RWPE2 (cell line): ENCODE results near the gene MEIOC.
"Not testable (repeated sequence)": the region's sequence is repeated elsewhere in the genome, so short reads cannot be mapped to it uniquely, and the experiment has no call there.

Experiments used
- ATAC-seq: fragments of 200-7000 bp; cut with Tn5 transposase; 3 replicates; pipeline ENCODE4 v1.9.1; 2021; ENCODE audit warnings: low read depth
- DNase-seq: peaks from one replicate; pipeline ENCODE4 v3.0.0-alpha.2; 2020; ENCODE audit warnings: low spot score
- H3K27ac ChIP-seq: fragments of 450-650 bp; 2 replicates; pipeline ENCODE4 v1.5.1; 2017; ENCODE audit warnings: mild to moderate bottlenecking; ENCODE audit not compliant: poor library complexity, severe bottlenecking
- H3K27me3 ChIP-seq: fragments of 250-450 bp; sonication (Bioruptor Pico); 2 replicates; pipeline ENCODE4 v1.5.1; 2021; ENCODE audit warnings: mild to moderate bottlenecking, moderate library complexity; ENCODE audit not compliant: insufficient read depth, poor library complexity, severe bottlenecking
- H3K36me3 ChIP-seq: fragments of 250-450 bp; sonication (Bioruptor Pico); 2 replicates; pipeline ENCODE4 v1.5.1; 2020; ENCODE audit warnings: low read depth, mild to moderate bottlenecking, moderate library complexity
- H3K4me1 ChIP-seq: fragments of 250-450 bp; sonication (Bioruptor Pico); 2 replicates; pipeline ENCODE4 v1.5.1; 2021; ENCODE audit warnings: mild to moderate bottlenecking, moderate library complexity; ENCODE audit not compliant: insufficient read depth, poor library complexity, severe bottlenecking
- H3K4me3 ChIP-seq: fragments of 250-450 bp; sonication (Bioruptor Pico); 2 replicates; pipeline ENCODE4 v1.5.1; 2021; ENCODE audit warnings: mild to moderate bottlenecking, moderate library complexity; ENCODE audit not compliant: severe bottlenecking
- H3K9me3 ChIP-seq: fragments of 250-450 bp; sonication (Bioruptor Pico); 2 replicates; pipeline ENCODE4 v1.5.1; 2021; ENCODE audit warnings: mild to moderate bottlenecking, moderate library complexity; ENCODE audit not compliant: severe bottlenecking
- TF ChIP-seq, protein P1 (sequence below): fragments of 450-650 bp; IDR thresholded peaks from one replicate; pipeline ENCODE4 v1.5.1; 2017; ENCODE audit warnings: mild to moderate bottlenecking, moderate library complexity; ENCODE audit not compliant: poor library complexity, severe bottlenecking

The MEIOC gene

DNA sequence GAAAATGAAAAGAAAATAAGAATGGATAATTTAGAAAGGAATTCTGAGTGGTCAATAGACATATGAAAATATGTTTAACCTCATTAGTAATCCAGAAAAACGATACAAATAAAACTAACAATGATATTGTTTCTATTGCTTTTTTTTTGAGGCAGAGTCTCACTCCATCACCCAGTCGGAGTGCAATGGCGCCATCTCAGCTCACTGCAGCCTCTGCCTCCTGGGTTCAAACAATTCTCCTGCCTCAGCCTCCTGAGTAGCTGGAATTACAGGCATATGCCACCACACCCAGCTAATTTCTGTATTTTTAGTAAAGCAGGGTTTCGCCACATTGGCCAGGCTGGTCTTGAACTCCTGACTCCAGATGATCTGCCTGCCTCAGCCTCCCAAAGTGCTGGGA, 21.9 kb upstream of the MEIOC start:
- H3K4me1 ChIP-seq, H3K9me3 ChIP-seq, H3K4me3 ChIP-seq, H3K27me3 ChIP-seq, H3K27ac ChIP-seq, DNase-seq, ATAC-seq, H3K36me3 ChIP-seq: not testable (repeated sequence)
- TF ChIP-seq, protein P1, sequence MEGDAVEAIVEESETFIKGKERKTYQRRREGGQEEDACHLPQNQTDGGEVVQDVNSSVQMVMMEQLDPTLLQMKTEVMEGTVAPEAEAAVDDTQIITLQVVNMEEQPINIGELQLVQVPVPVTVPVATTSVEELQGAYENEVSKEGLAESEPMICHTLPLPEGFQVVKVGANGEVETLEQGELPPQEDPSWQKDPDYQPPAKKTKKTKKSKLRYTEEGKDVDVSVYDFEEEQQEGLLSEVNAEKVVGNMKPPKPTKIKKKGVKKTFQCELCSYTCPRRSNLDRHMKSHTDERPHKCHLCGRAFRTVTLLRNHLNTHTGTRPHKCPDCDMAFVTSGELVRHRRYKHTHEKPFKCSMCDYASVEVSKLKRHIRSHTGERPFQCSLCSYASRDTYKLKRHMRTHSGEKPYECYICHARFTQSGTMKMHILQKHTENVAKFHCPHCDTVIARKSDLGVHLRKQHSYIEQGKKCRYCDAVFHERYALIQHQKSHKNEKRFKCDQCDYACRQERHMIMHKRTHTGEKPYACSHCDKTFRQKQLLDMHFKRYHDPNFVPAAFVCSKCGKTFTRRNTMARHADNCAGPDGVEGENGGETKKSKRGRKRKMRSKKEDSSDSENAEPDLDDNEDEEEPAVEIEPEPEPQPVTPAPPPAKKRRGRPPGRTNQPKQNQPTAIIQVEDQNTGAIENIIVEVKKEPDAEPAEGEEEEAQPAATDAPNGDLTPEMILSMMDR = peak; percentile 29

DNA sequence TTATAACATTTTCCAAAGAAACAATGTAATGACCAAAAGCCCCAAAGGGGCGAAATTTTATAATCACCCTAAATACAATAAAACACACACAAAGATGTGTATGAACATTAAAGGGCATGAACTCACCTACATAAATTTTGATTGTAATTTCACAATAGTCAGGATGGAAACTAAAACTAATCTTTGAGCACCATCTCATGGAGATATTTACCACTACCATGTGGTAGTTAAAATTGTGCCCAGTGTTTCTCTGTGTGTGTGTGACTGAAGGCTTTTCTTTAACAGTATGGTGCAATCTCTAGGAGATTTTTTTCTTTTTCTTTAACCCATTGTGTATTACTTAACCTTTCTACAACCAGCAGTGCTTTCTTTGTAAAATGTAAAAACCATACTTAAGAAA, 19.7 kb upstream of the MEIOC start:
- no peaks in the 10 kb centered on the region for H3K9me3 ChIP-seq
- H3K4me3 ChIP-seq = no peak overlapping the region
- ATAC-seq = peak; percentile 60; the same call in 2 of the 3 replicates
- H3K27ac ChIP-seq = no peak overlapping the region
- DNase-seq = no peak
- no peaks in the 10 kb centered on the region for H3K36me3 ChIP-seq
- TF ChIP-seq, protein P1 = peak; percentile 60
- no peaks in the 10 kb centered on the region for H3K27me3 ChIP-seq
- H3K4me1 ChIP-seq = no peaks in the 10 kb centered on the region

DNA sequence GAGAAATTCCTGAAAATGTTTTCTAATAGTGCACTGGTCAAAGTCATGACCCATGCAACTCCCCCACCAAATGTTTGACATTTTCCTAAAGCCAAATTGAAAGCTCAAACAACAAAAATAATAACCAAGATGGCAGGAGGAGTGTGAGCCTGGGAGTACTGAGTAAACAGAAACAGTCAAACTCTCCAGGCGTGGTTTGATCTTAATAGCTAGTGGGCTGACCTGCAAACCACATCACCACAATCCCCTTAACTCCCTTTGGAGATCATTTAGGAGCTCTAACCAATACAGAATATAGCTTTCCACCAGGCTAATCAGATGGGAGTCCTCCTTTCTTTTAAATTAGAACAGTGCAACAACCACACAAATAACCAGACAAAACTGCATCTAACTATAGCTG, 19.2 kb upstream of the MEIOC start:
- no peaks in the 10 kb centered on the region for H3K27me3 ChIP-seq
- H3K4me1 ChIP-seq = no peaks in the 10 kb centered on the region
- H3K9me3 ChIP-seq = no peaks in the 10 kb centered on the region
- TF ChIP-seq, protein P1 = no peak
- H3K27ac ChIP-seq = no peak overlapping the region
- no peaks in the 10 kb centered on the region for H3K36me3 ChIP-seq
- H3K4me3 ChIP-seq = no peak overlapping the region
- no peak for ATAC-seq
- DNase-seq = no peak

DNA sequence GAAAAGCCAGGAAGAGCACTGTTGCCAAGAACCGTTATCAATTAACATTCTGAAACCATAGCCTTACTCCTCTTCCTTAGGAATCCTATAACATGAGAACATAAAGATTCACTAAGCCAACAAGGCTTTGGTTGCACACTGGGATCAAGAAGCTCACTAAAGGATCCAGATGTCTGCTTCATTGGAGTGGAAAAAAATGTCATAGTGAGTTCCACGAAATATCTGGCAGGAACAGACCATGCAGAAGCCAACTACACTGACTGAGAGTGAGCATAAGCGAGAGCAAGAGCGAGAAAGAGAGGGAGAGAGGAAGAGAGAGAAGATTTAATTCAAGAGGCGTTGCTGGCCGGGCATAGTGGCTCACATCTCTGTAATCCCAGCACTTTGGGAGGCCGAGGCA, 13.4 kb upstream of the MEIOC start:
- Histone ChIP-seq H3K27ac (no peak overlapping the region), H3K36me3 (no peaks in the 10 kb centered on the region), H3K4me1 (no peaks in the 10 kb centered on the region), H3K9me3 (no peaks in the 10 kb centered on the region), H3K4me3 (no peak overlapping the region), H3K27me3 (no peaks in the 10 kb centered on the region)
- ATAC-seq = no peak
- TF ChIP-seq, protein P1 = no peak
- no peak for DNase-seq

DNA sequence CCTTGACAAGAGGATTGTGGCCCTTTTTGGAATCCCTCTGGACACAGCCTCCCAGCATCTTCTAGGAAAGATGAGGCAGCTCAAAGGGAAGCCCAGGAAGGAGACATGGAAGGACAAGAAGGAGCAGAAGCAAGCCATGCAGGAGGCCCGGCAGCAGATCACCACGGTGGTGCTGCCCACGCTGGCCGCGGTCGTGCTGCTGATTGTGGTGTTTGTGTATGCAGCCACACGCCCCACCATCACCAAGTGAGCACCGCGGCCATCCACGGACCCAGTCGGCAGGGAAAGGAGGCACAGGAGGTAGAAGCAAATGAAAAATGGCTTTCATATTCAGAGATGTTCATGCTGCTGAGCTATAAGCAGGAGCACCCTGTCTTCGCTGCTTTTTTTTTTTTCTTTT, 10.9 kb upstream of the MEIOC start:
- H3K27me3 ChIP-seq = no peaks in the 10 kb centered on the region
- no peaks in the 10 kb centered on the region for H3K4me1 ChIP-seq
- DNase-seq = no peak
- no peak for ATAC-seq
- TF ChIP-seq, protein P1 = no peak
- no peak overlapping the region for H3K27ac ChIP-seq
- H3K36me3 ChIP-seq = no peaks in the 10 kb centered on the region
- no peaks in the 10 kb centered on the region for H3K9me3 ChIP-seq
- H3K4me3 ChIP-seq = no peak overlapping the region
